Gastroesophageal sphincter (tissue), 4 donors: ENCODE measurements around the gene CCDC172. TPM values are rescaled to one million over a fixed set of nuclear protein-coding genes. Genes with fewer than 3 reads are reported as not detected.

Experiments
- ATAC-seq: fragments of 150-250 bp; one replicate; pipeline ENCODE4 v1.9.1; 2016; ENCODE audit warnings: mild to moderate bottlenecking, moderate library complexity
- H3K27ac ChIP-seq, 4 donors: fragments of 200-600 bp; sonication (generic) in 3 of 4; 1 replicate in 3 of 4; 2 replicates in 1 of 4; pipeline ENCODE4 v1.5.1; 2016 to 2019
- H3K27me3 ChIP-seq: fragments of 200-600 bp; sonication (generic); one replicate; pipeline ENCODE4 v1.5.1; 2019
- H3K36me3 ChIP-seq, 2 donors: fragments of 200-600 bp; sonication (generic); one replicate each; pipeline ENCODE4 v1.5.1; 2019; ENCODE audit warnings: control low read depth in 1 of 2
- H3K4me1 ChIP-seq, 3 donors: fragments of 200-600 bp; sonication (generic); 1 replicate in 2 of 3; 2 replicates in 1 of 3; pipeline ENCODE4 v1.5.1; 2016 to 2019; ENCODE audit warnings: control low read depth in 2 of 3
- H3K4me3 ChIP-seq, 2 donors: fragments of 200-600 bp; sonication (generic); one replicate each; pipeline ENCODE4 v1.5.1; 2019; ENCODE audit warnings: mild to moderate bottlenecking in 1 of 2, moderate library complexity in 1 of 2
- H3K9me3 ChIP-seq, 3 donors: fragments of 200-600 bp; sonication (generic); one replicate each; pipeline ENCODE4 v1.5.1; 2017 to 2019; ENCODE audit warnings: control low read depth in 2 of 3
- CTCF ChIP-seq, 4 experiments: fragments of 200-600 bp in 2 of 4; fragments of 450-650 bp in 2 of 4; sonication (generic) in 1 of 4; IDR thresholded peaks; one replicate each; pipeline ENCODE4 v1.5.1; 2017 to 2019; ENCODE audit warnings: antibody characterized with exemption in 4 of 4, mild to moderate bottlenecking in 2 of 4, moderate library complexity in 2 of 4
- EP300 ChIP-seq: sonication (generic); formaldehyde crosslinking; IDR thresholded peaks from one replicate; pipeline ENCODE4 v1.6.1; 2017; ENCODE audit warnings: antibody characterized with exemption, mild to moderate bottlenecking
- POLR2A ChIP-seq, 2 donors: fragments of 450-650 bp; IDR thresholded peaks; one replicate each; pipeline ENCODE4 v1.6.1; 2017; ENCODE audit warnings: antibody characterized with exemption in 2 of 2, mild to moderate bottlenecking in 2 of 2, moderate library complexity in 1 of 2
- POLR2AphosphoS5 ChIP-seq: sonication (generic); formaldehyde crosslinking; IDR thresholded peaks from one replicate; pipeline ENCODE4 v1.6.1; 2017; ENCODE audit warnings: antibody characterized with exemption
- WGBS, 2 donors: methylation state at CpG; one replicate each; pipeline ENCODE4 v1.1.5; 2018; ENCODE audit warnings: low coverage in 1 of 2; 5-methylcytosine and 5-hydroxymethylcytosine counted together
- total RNA-seq, 4 donors: library from RNA; depleted of rRNA; stranded (reverse); fragments of >200 nt; gene quantifications; one replicate each; pipeline ENCODE4 v1.1.0, GENCODE V29; 2016

Gene CCDC172
- total RNA-seq, 4 donors from 2014 or later: not detected

GRCh38 chr10:116353817-116354216 is 29.6 kb downstream of the CCDC172 start:
- H3K4me1 ChIP-seq: no peaks in the 10 kb centered on the region
- no peaks in the 10 kb centered on the region for H3K36me3 ChIP-seq
- H3K27me3 ChIP-seq: no peaks in the 10 kb centered on the region
- TF ChIP-seq EP300 (no peak), POLR2A (IDR thresholded peaks at IDR 0.05) (no peak), POLR2AphosphoS5 (no peak), CTCF (IDR thresholded peaks at IDR 0.05) (no peak)
- peaks cover 0 to 13% (median 0%) of the 10 kb centered on the region in 3 donors for H3K9me3 ChIP-seq
- no peak for ATAC-seq
- no peak overlapping the region for H3K4me3 ChIP-seq
- H3K27ac ChIP-seq: no peak overlapping the region
- WGBS, 2 donors: 83 to 86% methylated on average over 4 of the region's 4 CpGs

- H3K36me3 ChIP-seq: no peaks in the 10 kb centered on the region
- no peaks in the 10 kb centered on the region for H3K4me1 ChIP-seq
- no peaks in the 10 kb centered on the region for H3K27me3 ChIP-seq
- H3K4me3 ChIP-seq: no peak overlapping the region
- 81 to 83% methylated on average over 2 of the region's 2 CpGs for WGBS, 2 donors
- TF ChIP-seq POLR2A (IDR thresholded peaks at IDR 0.05) (no peak), POLR2AphosphoS5 (no peak), EP300 (no peak), CTCF (IDR thresholded peaks at IDR 0.05) (no peak)
- H3K27ac ChIP-seq: no peak overlapping the region
- no peak for ATAC-seq
- peaks cover 0 to 13% (median 0%) of the 10 kb centered on the region in 3 donors for H3K9me3 ChIP-seq
These were observed 31.1 kb downstream of the CCDC172 start for GRCh38 chr10:116355341-116355740.

- no peak overlapping the region for H3K27ac ChIP-seq
- H3K27me3 ChIP-seq: no peaks in the 10 kb centered on the region
- no peaks in the 10 kb centered on the region for H3K36me3 ChIP-seq
- WGBS, 2 donors: 77 to 95% methylated on average over 4 of the region's 4 CpGs
- no peaks in the 10 kb centered on the region for H3K4me1 ChIP-seq
- H3K4me3 ChIP-seq: no peak overlapping the region
- peaks cover 0 to 13% (median 0%) of the 10 kb centered on the region in 3 donors for H3K9me3 ChIP-seq
- TF ChIP-seq POLR2A (IDR thresholded peaks at IDR 0.05): no peak
- no peak for TF ChIP-seq CTCF (IDR thresholded peaks at IDR 0.05)
- TF ChIP-seq POLR2AphosphoS5: no peak
- TF ChIP-seq EP300: no peak
- ATAC-seq: no peak
These were observed 32.6 kb downstream of the CCDC172 start for GRCh38 chr10:116356833-116357232.

- no peak for TF ChIP-seq CTCF (IDR thresholded peaks at IDR 0.05)
- no peak for TF ChIP-seq POLR2A (IDR thresholded peaks at IDR 0.05)
- TF ChIP-seq EP300: no peak
- no peak for TF ChIP-seq POLR2AphosphoS5
- Histone ChIP-seq H3K4me1 (no peaks in the 10 kb centered on the region), H3K9me3 (no peaks in the 10 kb centered on the region), H3K36me3 (no peaks in the 10 kb centered on the region), H3K27ac (no peak overlapping the region), H3K27me3 (no peaks in the 10 kb centered on the region), H3K4me3 (no peak overlapping the region)
- ATAC-seq: no peak
These were observed 40.6 kb downstream of the CCDC172 start for GRCh38 chr10:116364868-116365267.

- H3K36me3 ChIP-seq: no peaks in the 10 kb centered on the region
- no peak overlapping the region for H3K27ac ChIP-seq
- 10 to 21% methylated on average over 1 of the region's 1 CpG for WGBS, 2 donors
- no peaks in the 10 kb centered on the region for H3K9me3 ChIP-seq
- no peak overlapping the region for H3K4me3 ChIP-seq
- no peak for ATAC-seq
- TF ChIP-seq CTCF (IDR thresholded peaks at IDR 0.05) (no peak), EP300 (no peak), POLR2A (IDR thresholded peaks at IDR 0.05) (no peak), POLR2AphosphoS5 (no peak)
- no peaks in the 10 kb centered on the region for H3K4me1 ChIP-seq
- peaks cover 6% of the 10 kb centered on the region for H3K27me3 ChIP-seq
These were observed 47.5 kb downstream of the CCDC172 start for GRCh38 chr10:116371737-116372136.
